Globus pallidus (tissue), 1 donor: ENCODE measurements around the gene AGAP1.
"Not testable (repeated sequence)": the region's sequence is repeated elsewhere in the genome, so short reads cannot be mapped to it uniquely, and the experiment has no call there.

Experiments
- DNase-seq: peaks from one replicate; pipeline ENCODE4 v3.0.0-alpha.2; 2015; ENCODE audit warnings: low spot score

Gene AGAP1

DNA sequence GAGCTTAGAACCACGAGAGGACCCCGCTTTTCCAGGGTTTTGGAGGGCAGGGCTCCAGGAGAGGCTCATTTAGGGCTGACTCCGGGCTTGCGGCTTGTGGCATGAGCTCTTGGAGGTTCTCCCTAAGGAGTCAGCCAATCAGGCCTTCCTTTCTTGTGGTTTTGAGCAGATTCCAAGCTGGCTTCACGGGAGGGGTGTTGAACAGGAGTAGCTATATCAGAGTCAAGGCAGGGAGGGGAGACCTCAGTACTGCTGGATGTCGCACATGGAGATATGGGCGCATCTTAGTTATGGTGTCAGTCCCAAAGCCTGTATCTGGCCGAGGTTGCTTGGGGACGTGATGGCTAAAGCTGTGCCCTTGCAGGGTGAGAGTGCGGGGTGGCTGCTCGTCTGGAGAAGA is 98.6 kb downstream of the AGAP1 start:
- no peak for DNase-seq

- DNase-seq: no peak
Measured at GRCh38 chr2:235592836-235593235, 99.0 kb downstream of the AGAP1 start.

DNA sequence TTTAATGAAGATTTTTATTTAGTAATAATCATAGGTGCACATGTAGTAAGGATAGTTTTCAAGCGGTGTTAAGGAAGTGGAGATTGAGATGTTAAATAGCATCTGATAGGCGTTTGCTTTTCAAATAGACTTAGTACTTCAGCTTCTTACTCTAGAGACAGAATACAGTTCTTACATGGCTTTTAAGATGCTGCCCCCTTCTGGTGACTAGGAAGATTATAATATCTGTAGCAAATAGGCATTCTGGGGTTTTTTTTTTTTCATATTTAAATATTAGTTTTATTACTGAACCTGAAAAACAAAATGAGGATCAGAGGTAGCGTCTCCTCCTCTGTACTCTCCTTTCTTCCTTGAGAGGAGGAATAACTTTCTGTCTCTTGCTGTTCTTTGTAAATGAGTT is 100.2 kb downstream of the AGAP1 start:
- peak; percentile 88 for DNase-seq

DNA sequence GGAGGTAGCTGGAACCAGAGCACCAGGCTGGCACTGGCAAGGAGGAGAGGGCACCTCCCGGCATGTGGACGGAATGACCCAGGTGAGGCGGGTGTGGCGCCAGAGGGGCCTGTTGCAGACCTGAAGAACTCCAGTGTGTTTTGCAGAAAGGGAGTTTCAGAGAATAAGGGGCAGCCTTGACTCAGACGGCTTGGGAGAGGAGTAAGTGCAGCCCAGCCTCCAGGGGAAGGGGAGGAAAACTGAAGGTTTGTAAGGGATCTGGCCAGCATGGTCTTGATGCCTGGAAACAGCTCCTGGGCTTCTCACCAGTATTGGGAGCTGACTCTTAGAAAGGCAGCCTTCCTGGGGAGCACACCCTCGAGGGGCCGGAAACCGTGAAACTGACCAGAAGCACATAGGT is 101.1 kb downstream of the AGAP1 start:
- DNase-seq: no peak

DNA sequence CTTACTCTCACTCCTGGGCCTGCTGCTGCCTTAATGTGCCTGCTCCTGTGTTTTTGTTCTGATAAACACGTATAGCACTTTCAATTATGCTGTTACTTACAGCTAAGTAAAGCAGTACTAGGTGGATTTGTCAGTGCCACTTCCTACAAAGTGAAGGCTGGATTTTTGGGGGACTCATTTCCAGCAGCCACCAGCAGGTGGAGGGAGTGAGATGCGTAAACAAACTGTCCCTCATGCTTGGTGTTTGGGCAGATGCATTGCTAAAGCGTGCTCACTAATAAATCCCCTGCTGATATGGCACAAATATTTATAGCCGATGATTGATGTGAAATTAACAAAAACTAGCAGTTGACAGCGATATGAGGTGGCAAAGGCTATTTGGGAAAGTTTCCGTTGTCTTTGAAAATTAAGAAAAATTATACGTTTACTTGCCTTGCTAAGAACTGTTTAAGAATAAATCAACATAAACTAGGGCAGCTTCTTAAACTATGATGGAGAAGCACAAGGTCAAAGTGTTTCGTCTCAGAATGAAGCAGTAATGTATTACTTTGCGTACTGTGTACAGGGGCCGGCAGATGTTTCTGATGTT is 101.7 kb downstream of the AGAP1 start:
- peak; percentile 88 for DNase-seq

GRCh38 chr2:235596272-235596671 is 102.4 kb downstream of the AGAP1 start:
- DNase-seq: no peak

GRCh38 chr2:235597081-235597615 is 103.3 kb downstream of the AGAP1 start:
- DNase-seq: no peak

GRCh38 chr2:235598026-235598425 is 104.2 kb downstream of the AGAP1 start:
- DNase-seq: no peak

- no peak for DNase-seq
Measured at GRCh38 chr2:235598532-235599531, 105.0 kb downstream of the AGAP1 start.

DNA sequence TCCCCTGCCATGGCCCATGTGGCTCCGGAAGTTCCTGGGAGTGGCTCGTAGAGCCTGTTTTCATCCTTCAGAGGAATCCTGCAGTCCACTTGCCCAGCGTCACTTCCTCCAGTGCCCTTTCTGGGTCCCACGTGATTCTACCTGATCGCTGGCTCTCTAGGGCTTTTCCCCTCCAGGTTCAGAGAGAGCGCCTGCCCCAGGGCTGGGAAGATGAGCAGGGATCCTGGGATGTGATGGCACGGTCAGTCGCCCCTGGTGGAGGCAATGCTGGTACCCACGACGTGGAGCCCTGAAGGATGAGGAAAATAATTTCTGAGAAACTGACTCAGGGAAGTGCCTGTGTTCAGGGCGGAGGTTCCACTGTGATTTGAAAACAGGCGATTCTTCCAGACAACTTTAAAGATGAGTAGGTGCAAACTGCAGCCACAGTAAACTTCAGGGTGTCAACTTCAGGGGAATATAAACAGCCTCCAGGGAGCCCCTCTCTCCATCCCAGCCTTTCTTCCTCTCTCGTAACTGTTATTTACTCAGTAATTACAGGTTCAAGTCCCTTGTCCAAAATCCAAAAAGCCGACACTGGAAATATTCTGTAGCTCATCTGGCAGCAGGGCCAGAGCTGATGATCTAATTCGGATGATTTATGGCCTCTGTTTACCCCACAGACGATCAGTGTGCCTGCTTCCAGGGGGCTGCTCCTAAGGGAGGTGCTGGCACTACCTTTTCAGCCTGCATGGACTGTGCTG is 105.9 kb downstream of the AGAP1 start:
- DNase-seq: no peak

DNA sequence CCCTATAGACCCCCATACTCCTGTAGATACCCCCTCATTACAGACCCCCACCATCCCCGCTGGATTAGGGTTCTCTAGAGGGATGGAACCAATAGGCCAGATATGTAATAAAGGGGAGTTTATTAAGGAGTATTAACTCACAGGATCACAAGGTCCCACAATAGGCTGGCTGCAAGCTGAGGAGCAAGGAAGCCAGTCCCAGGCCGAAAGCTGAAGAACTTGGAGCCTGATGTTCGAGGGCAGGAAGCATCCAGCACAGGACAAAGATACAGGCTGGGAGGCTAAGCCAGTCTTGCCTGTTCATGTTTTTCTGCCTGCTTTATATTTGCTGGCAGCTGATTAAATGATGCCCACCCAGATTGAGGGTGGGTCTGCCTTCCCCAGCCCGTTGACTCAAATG is 106.6 kb downstream of the AGAP1 start:
- no peak for DNase-seq

- no peak for DNase-seq
Measured at GRCh38 chr2:235600926-235601325, 107.1 kb downstream of the AGAP1 start.

- DNase-seq: no peak
Measured at GRCh38 chr2:235601960-235602704, 108.3 kb downstream of the AGAP1 start.

- not testable (repeated sequence) for DNase-seq
Measured at GRCh38 chr2:235602971-235603370, 109.1 kb downstream of the AGAP1 start.

GRCh38 chr2:235603659-235604058 is 109.8 kb downstream of the AGAP1 start:
- no peak for DNase-seq

DNA sequence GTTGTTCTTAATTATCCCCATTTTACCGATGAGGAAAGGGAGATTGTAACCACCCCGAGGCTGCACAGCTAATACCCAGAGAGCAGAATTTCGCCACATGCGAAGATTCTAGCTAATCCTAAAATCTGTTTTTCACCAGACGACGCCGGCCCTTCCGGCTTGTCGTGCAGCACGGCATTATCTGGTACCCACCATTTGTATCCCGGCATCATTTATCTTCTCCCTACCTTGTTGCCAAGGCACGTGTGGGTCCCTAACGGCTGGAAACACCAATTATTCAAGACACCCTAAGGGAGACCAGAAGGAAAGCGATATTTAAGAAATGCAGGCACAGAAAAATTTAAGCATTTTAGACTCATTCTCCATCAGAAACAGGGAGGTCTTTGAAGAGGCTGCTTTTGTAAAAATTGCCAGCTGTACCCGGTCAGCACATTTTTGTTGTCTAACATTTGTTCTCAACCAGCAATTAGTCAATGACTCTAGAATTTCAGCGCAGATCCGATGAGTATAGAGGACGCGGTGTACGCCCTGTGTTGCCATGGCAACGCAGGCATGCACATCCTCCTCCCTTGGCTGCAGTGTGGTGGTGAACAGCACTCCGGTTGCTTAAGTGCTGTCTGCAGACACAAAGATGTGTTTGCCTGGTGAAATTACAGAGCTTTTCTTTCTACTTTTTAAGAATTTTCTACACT is 111.6 kb downstream of the AGAP1 start:
- peak; percentile 93 for DNase-seq

- no peak for DNase-seq
Measured at GRCh38 chr2:235606004-235606715, 112.3 kb downstream of the AGAP1 start.

DNA sequence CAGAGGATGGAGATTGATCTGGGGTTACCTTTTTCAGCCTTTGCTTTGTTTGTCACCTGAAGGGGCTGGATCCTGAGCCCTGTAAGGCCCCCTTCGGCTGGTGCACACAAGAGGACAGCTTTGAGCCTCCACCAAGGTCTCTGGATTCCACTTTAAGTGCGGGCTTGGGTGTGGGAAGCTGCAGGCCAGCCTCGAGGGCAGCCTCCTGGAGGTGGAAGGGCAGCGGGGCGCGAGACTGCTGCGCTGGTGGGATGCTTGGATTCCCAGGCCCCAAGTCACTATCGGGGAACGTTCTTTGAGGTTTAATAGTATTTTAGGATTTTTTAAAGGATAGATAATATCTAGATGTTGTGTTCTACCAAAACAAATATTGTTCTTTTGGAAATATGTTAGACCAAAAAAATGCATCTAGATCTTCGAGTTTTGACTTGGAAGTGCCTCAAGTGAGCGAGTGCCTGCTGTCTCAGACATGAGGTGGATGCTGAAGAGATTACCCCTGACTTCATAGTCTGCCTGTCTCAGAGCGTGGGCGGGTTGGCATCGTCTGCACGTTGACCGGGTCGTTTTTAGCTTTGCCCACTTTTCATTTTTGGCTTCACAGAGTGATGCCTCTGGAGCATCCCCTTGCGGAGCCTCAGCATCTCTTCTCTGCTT is 113.8 kb downstream of the AGAP1 start:
- DNase-seq: no peak

GRCh38 chr2:235608200-235608887 is 114.5 kb downstream of the AGAP1 start:
- DNase-seq: peak; percentile 76
